ENCODE measurements around the gene SMAGP.

DNA sequence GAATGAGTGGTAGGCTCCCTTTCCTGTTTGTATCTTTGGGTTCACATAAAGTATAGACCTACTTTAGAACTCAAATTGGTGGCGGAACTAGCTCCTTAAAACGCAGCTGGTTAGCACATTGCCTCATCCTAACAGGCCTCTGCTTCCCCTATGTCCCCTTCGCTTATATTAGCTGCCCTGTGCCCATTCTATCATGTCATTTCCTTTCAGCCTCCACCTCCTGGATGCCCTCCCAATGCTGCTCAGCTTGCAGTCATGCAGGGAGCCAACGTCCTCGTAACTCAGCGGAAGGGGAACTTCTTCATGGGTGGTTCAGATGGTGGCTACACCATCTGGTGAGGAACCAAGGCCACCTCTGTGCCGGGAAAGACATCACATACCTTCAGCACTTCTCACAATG is 28.1 kb downstream of the SMAGP start:
- TF ChIP-seq EZH2 (IDR thresholded peaks at IDR 0.05; ENCODE audit: insufficient read depth, poor library complexity, severe bottlenecking): no peak
- TF ChIP-seq EZH2phosphoT487 (IDR thresholded peaks at IDR 0.05; ENCODE audit: insufficient read depth, low read depth): no peak
